H9 (cell line): ENCODE data around the gene NHERF2. TPM values are rescaled to one million over a fixed set of nuclear protein-coding genes. Genes with fewer than 3 reads are reported as not detected.

Experiments used
- DNase-seq: peaks from one replicate; pipeline ENCODE4 v3.0.0-alpha.2; 2017
- H2AFZ ChIP-seq: one replicate; pipeline ENCODE4 v1.6.1; 2013; ENCODE audit warnings: mild to moderate bottlenecking, low read length, control low read depth, moderate library complexity
- H2AK5ac ChIP-seq: 2 replicates; pipeline ENCODE4 v1.6.1; 2013; ENCODE audit warnings: low read length, control low read depth, mixed read lengths; ENCODE audit not compliant: insufficient read length
- H2BK120ac ChIP-seq: one replicate; pipeline ENCODE4 v1.6.1; 2013; ENCODE audit warnings: low read depth, mild to moderate bottlenecking, low read length, control low read depth, inconsistent platforms; ENCODE audit not compliant: poor library complexity, severe bottlenecking
- H2BK12ac ChIP-seq: 2 replicates; pipeline ENCODE4 v1.6.1; 2013; ENCODE audit warnings: low read length, control low read depth, mixed read lengths, low read depth; ENCODE audit not compliant: insufficient read length
- H2BK15ac ChIP-seq: 2 replicates; pipeline ENCODE4 v1.6.1; 2013; ENCODE audit warnings: low read depth, low read length, control low read depth
- H2BK20ac ChIP-seq: one replicate; pipeline ENCODE4 v1.6.1; 2013; ENCODE audit warnings: low read depth, mild to moderate bottlenecking, low read length, control low read depth, inconsistent platforms; ENCODE audit not compliant: poor library complexity, severe bottlenecking
- H2BK5ac ChIP-seq: 2 replicates; pipeline ENCODE4 v1.6.1; 2013; ENCODE audit warnings: low read length, control low read depth, mixed read lengths; ENCODE audit not compliant: insufficient read length
- H3K14ac ChIP-seq: 2 replicates; pipeline ENCODE4 v1.6.1; 2013; ENCODE audit warnings: low read length, control low read depth; ENCODE audit not compliant: insufficient read depth
- H3K18ac ChIP-seq: 2 replicates; pipeline ENCODE4 v1.6.1; 2013; ENCODE audit warnings: low read depth, mild to moderate bottlenecking, mixed read lengths, low read length, control low read depth; ENCODE audit not compliant: insufficient read length
- H3K23ac ChIP-seq: 2 replicates; pipeline ENCODE4 v1.6.1; 2013; ENCODE audit warnings: low read length, control low read depth, mixed read lengths, low read depth; ENCODE audit not compliant: insufficient read length
- H3K23me2 ChIP-seq: 2 replicates; pipeline ENCODE4 v1.6.1; 2013; ENCODE audit warnings: low read depth, mild to moderate bottlenecking, mixed read lengths, low read length, control low read depth; ENCODE audit not compliant: insufficient read length, poor library complexity, severe bottlenecking
- H3K27ac ChIP-seq: 2 replicates; pipeline ENCODE4 v1.5.1; 2013; ENCODE audit warnings: low read length, control low read depth, mixed read lengths, low read depth; ENCODE audit not compliant: insufficient read length
- H3K27me3 ChIP-seq: 2 replicates; pipeline ENCODE4 v1.6.1; 2013; ENCODE audit warnings: low read length, control low read depth, inconsistent platforms; ENCODE audit not compliant: insufficient read depth
- H3K4ac ChIP-seq: 2 replicates; pipeline ENCODE4 v1.6.1; 2013; ENCODE audit warnings: low read depth, mild to moderate bottlenecking, control low read depth, inconsistent platforms, low read length, moderate library complexity
- H3K4me1 ChIP-seq: 2 replicates; pipeline ENCODE4 v1.6.1; 2013; ENCODE audit warnings: low read length, control low read depth, inconsistent platforms; ENCODE audit not compliant: insufficient read depth
- H3K4me2 ChIP-seq: 2 replicates; pipeline ENCODE4 v1.6.1; 2013; ENCODE audit warnings: low read length, control low read depth, mixed read lengths; ENCODE audit not compliant: insufficient read length, insufficient read depth
- H3K56ac ChIP-seq: 2 replicates; pipeline ENCODE4 v1.6.1; 2013; ENCODE audit warnings: low read depth, mild to moderate bottlenecking, mixed read lengths, low read length, control low read depth; ENCODE audit not compliant: insufficient read length
- H3K79me1 ChIP-seq: 2 replicates; pipeline ENCODE4 v1.6.1; 2013; ENCODE audit warnings: low read depth, mild to moderate bottlenecking, moderate library complexity, low read length, control low read depth, inconsistent platforms; ENCODE audit not compliant: insufficient read depth, poor library complexity, severe bottlenecking
- H3K79me2 ChIP-seq: 2 replicates; pipeline ENCODE4 v1.6.1; 2013; ENCODE audit warnings: low read length, control low read depth, inconsistent platforms; ENCODE audit not compliant: insufficient read depth
- H3K9ac ChIP-seq: 2 replicates; pipeline ENCODE4 v1.6.1; 2013; ENCODE audit warnings: low read length, control low read depth, mixed read lengths; ENCODE audit not compliant: insufficient read length; ENCODE audit errors: extremely low read depth
- H3K9me3 ChIP-seq: one replicate; pipeline ENCODE4 v1.6.1; 2013; ENCODE audit warnings: low read depth, low read length, inconsistent platforms; ENCODE audit not compliant: control insufficient read depth
- H3T11ph ChIP-seq: one replicate; pipeline ENCODE4 v1.6.1; 2013; ENCODE audit warnings: mild to moderate bottlenecking, low read length, control low read depth, inconsistent platforms
- H4K20me1 ChIP-seq: one replicate; pipeline ENCODE4 v1.6.1; 2013; ENCODE audit not compliant: control insufficient read depth, insufficient read length, insufficient read depth
- H4K5ac ChIP-seq: 2 replicates; pipeline ENCODE4 v1.6.1; 2013; ENCODE audit warnings: low read depth, mild to moderate bottlenecking, mixed read lengths, low read length, control low read depth; ENCODE audit not compliant: insufficient read length
- H4K8ac ChIP-seq: replicated peaks from 2 replicates; pipeline ENCODE4 v1.6.1; 2013; ENCODE audit warnings: low read length, control low read depth, mixed read lengths, low read depth; ENCODE audit not compliant: insufficient read length
- H4K91ac ChIP-seq: 2 replicates; pipeline ENCODE4 v1.6.1; 2013; ENCODE audit warnings: low read depth, mild to moderate bottlenecking, moderate library complexity, mixed read lengths, low read length, control low read depth; ENCODE audit not compliant: insufficient read length
- H3K27ac Mint-ChIP-seq, 3 experiments: 2 replicates in 2 of 3; 3 replicates in 1 of 3; pipeline ENCODE4 v1.8.0; 2020 to 2021; ENCODE audit warnings: mixed read lengths in 3 of 3, mild to moderate bottlenecking in 1 of 3, moderate library complexity in 1 of 3
- H3K27me3 Mint-ChIP-seq: 2 replicates; pipeline ENCODE4 v1.8.0; 2021; ENCODE audit warnings: low read depth, mild to moderate bottlenecking, moderate library complexity, mixed read lengths
- H3K36me3 Mint-ChIP-seq, 3 experiments: 2 replicates in 2 of 3; 3 replicates in 1 of 3; pipeline ENCODE4 v1.8.0; 2020 to 2021; ENCODE audit warnings: low read depth in 3 of 3, mixed read lengths in 3 of 3; ENCODE audit not compliant: insufficient read depth in 1 of 3
- H3K4me1 Mint-ChIP-seq, 2 experiments: 2 replicates each; pipeline ENCODE4 v1.8.0; 2020; ENCODE audit warnings: mixed read lengths in 2 of 2
- H3K4me3 Mint-ChIP-seq, 2 experiments: 2 replicates in 1 of 2; 3 replicates in 1 of 2; pipeline ENCODE4 v1.8.0; 2020 to 2021; ENCODE audit warnings: mild to moderate bottlenecking in 2 of 2, mixed read lengths in 2 of 2, moderate library complexity in 1 of 2
- H3K9me3 Mint-ChIP-seq, 2 experiments: 2 replicates in 1 of 2; 3 replicates in 1 of 2; pipeline ENCODE4 v1.8.0; 2020; ENCODE audit warnings: mild to moderate bottlenecking in 2 of 2, mixed read lengths in 2 of 2, moderate library complexity in 1 of 2
- WGBS: extraction: QIAGEN DNeasy Blood & Tissue Kit; methylation state at CpG from one replicate; pipeline ENCODE4 v1.1.7; 2013; ENCODE audit warnings: missing lambda C conversion rate, low lambda C conversion rate, mixed read lengths; ENCODE audit not compliant: insufficient read length; ENCODE audit errors: extremely low coverage; 5-methylcytosine and 5-hydroxymethylcytosine counted together
- total RNA-seq: library from RNA; stranded (reverse); gene quantifications from 2 replicates; pipeline ENCODE4 v1.2.1, GENCODE V29; 2021
- TF ChIP-seq, protein P1 (sequence below): fragments of 200-600 bp; sonication (generic); conservative IDR thresholded peaks from 3 replicates; pipeline ENCODE4 v1.8.0; 2021; ENCODE audit warnings: antibody characterized with exemption, mild to moderate bottlenecking

Gene NHERF2
- total RNA-seq, 1 experiment from 2014 or later: 15.3 TPM

DNA sequence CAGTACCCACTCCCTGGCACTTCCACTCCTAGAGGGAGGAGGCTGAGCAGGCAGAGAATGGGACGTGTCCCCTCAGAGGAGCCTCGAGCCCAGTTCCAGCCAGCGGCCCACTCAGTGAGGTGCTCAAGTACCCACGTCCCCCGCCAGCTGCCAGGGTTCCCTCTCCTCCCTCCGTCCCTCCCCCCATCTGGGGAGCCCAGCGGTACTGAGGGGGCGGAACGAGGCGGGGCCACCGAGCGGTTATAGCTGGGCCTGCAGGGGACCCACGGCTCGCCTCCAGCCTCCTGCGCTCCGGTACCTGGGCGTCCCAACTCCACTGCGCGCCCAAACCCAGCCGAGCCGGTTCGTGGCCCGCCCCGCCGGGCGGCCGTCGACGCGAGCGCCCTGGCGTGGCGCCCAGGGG lies 7.2 kb upstream of the NHERF2 start, which contains the start of gene NPW:
NPW (plus strand) TSS at position 268 of the 403 bp plus-strand sequence.
- H4K8ac ChIP-seq: no peak within 1 kb of the TSS
- no peaks in the 10 kb centered on the region for H4K20me1 ChIP-seq
- no peak within 1 kb of the TSS for H2BK15ac ChIP-seq
- no peak for DNase-seq
- H3K27me3 ChIP-seq: peaks cover 13% of the 10 kb centered on the region; the same call in 1 of the 2 replicates
- no peaks in the 10 kb centered on the region for H3K79me2 ChIP-seq
- H3K18ac ChIP-seq: no peak within 1 kb of the TSS
- H3K14ac ChIP-seq: no peak within 1 kb of the TSS; the same call in 1 of the 2 replicates
- TF ChIP-seq, protein P1, sequence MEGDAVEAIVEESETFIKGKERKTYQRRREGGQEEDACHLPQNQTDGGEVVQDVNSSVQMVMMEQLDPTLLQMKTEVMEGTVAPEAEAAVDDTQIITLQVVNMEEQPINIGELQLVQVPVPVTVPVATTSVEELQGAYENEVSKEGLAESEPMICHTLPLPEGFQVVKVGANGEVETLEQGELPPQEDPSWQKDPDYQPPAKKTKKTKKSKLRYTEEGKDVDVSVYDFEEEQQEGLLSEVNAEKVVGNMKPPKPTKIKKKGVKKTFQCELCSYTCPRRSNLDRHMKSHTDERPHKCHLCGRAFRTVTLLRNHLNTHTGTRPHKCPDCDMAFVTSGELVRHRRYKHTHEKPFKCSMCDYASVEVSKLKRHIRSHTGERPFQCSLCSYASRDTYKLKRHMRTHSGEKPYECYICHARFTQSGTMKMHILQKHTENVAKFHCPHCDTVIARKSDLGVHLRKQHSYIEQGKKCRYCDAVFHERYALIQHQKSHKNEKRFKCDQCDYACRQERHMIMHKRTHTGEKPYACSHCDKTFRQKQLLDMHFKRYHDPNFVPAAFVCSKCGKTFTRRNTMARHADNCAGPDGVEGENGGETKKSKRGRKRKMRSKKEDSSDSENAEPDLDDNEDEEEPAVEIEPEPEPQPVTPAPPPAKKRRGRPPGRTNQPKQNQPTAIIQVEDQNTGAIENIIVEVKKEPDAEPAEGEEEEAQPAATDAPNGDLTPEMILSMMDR: peak; percentile 15; the same call in 2 of the 3 replicates
- Mint-ChIP-seq H3K4me3 (peak within 1 kb of the TSS; percentile 51 to 83), H3K27ac (peak within 1 kb of the TSS in 1 of 3 experiments; percentile 40; a peak in 1 of 7 replicates), H3K9me3 (peaks cover 0 to 6% of the 10 kb centered on the region in 2 experiments; a peak in 3 of 5 replicates), H3K4me1 (peaks cover 10 to 12% of the 10 kb centered on the region in 2 experiments), H3K36me3 (peaks cover 0 to 2% (median 0%) of the 10 kb centered on the region in 3 experiments; a peak in 1 of 7 replicates), H3K27me3 (peaks cover 75% of the 10 kb centered on the region)
- H3K27ac ChIP-seq: no peak within 1 kb of the TSS
- H3K4me2 ChIP-seq: peak within 1 kb of the TSS; percentile 35
- peaks cover 13% of the 10 kb centered on the region for H3K23me2 ChIP-seq
- H3K4me1 ChIP-seq: no peaks in the 10 kb centered on the region; the same call in 1 of the 2 replicates
- H3K56ac ChIP-seq: no peak within 1 kb of the TSS
- no peak within 1 kb of the TSS for H3K9ac ChIP-seq
- H3K9me3 ChIP-seq: no peaks in the 10 kb centered on the region
- H2BK12ac ChIP-seq: no peak within 1 kb of the TSS
- no peak within 1 kb of the TSS for H2BK5ac ChIP-seq
- no peak within 1 kb of the TSS for H4K91ac ChIP-seq
- no peak within 1 kb of the TSS for H2AFZ ChIP-seq
- no peak within 1 kb of the TSS for H3K4ac ChIP-seq
- no peak within 1 kb of the TSS for H3K23ac ChIP-seq
- H2BK120ac ChIP-seq: no peak within 1 kb of the TSS
- no peak within 1 kb of the TSS for H3T11ph ChIP-seq
- WGBS: no CpG with 5 or more reads among the region's 33 CpGs
- no peaks in the 10 kb centered on the region for H3K79me1 ChIP-seq
- H2AK5ac ChIP-seq: no peak within 1 kb of the TSS
- H4K5ac ChIP-seq: no peak within 1 kb of the TSS
- H2BK20ac ChIP-seq: no peak within 1 kb of the TSS
